SK-N-SH (cell line): ENCODE results near the gene RPS6KB2.

Experiments used
- FOSL2 ChIP-seq: IDR thresholded peaks from 2 replicates; pipeline ENCODE4 v1.4.0; 2012; ENCODE audit warnings: low read depth, mild to moderate bottlenecking, moderate library complexity, borderline replicate concordance
- MAX ChIP-seq: IDR thresholded peaks from 2 replicates; pipeline ENCODE4 v1.4.0; 2012; ENCODE audit warnings: low read depth
- TF ChIP-seq, protein P1 (sequence below): fragments of 200-600 bp; sonication (generic); IDR thresholded peaks from 2 replicates; pipeline ENCODE4 v1.6.1; 2017; ENCODE audit warnings: antibody characterized with exemption, mild to moderate bottlenecking, moderate library complexity

- TF ChIP-seq, protein P1, sequence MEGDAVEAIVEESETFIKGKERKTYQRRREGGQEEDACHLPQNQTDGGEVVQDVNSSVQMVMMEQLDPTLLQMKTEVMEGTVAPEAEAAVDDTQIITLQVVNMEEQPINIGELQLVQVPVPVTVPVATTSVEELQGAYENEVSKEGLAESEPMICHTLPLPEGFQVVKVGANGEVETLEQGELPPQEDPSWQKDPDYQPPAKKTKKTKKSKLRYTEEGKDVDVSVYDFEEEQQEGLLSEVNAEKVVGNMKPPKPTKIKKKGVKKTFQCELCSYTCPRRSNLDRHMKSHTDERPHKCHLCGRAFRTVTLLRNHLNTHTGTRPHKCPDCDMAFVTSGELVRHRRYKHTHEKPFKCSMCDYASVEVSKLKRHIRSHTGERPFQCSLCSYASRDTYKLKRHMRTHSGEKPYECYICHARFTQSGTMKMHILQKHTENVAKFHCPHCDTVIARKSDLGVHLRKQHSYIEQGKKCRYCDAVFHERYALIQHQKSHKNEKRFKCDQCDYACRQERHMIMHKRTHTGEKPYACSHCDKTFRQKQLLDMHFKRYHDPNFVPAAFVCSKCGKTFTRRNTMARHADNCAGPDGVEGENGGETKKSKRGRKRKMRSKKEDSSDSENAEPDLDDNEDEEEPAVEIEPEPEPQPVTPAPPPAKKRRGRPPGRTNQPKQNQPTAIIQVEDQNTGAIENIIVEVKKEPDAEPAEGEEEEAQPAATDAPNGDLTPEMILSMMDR, result no peak
- TF ChIP-seq FOSL2 (no peak), MAX (no peak)
Measured at GRCh38 chr11:67482275-67482826, 54.1 kb downstream of the RPS6KB2 start.
